H1 (cell line): ENCODE data around the gene WBP11. TPM values are rescaled to one million over a fixed set of nuclear protein-coding genes. Genes with fewer than 3 reads are reported as not detected.

ENCODE experiments used
- CHD1 ChIP-seq: IDR thresholded peaks from 2 replicates; pipeline ENCODE4 v1.6.1; 2012; ENCODE audit warnings: low read depth, low read length, improper control_type of control experiment
- CHD2 ChIP-seq: IDR thresholded peaks from 2 replicates; pipeline ENCODE4 v1.6.1; 2012; ENCODE audit warnings: low read length, improper control_type of control experiment
- CTBP2 ChIP-seq: IDR thresholded peaks from 2 replicates; pipeline ENCODE4 v1.7.0; 2011; ENCODE audit warnings: borderline replicate concordance, mild to moderate bottlenecking, moderate library complexity, mixed read lengths, low read length; ENCODE audit not compliant: insufficient read depth, insufficient read length
- EP300 ChIP-seq, 2 experiments: IDR thresholded peaks; 1 replicate in 1 of 2; 2 replicates in 1 of 2; pipeline ENCODE4 v1.6.1; 2011 to 2012; ENCODE audit warnings: low read depth in 2 of 2, low read length in 2 of 2, mild to moderate bottlenecking in 2 of 2, borderline replicate concordance in 1 of 2, inconsistent platforms in 1 of 2, moderate library complexity in 1 of 2
- EZH2 ChIP-seq: fragments of 200-600 bp; sonication (generic); IDR thresholded peaks from 2 replicates; pipeline ENCODE4 v1.7.1; 2012; ENCODE audit warnings: low read depth, mild to moderate bottlenecking, moderate library complexity, low read length, inconsistent platforms; ENCODE audit not compliant: severe bottlenecking
- FOSL1 ChIP-seq: IDR thresholded peaks from 2 replicates; pipeline ENCODE4 v1.6.1; 2011; ENCODE audit warnings: mild to moderate bottlenecking, low read depth, low read length, moderate library complexity; ENCODE audit not compliant: insufficient read depth
- JUND ChIP-seq: IDR thresholded peaks from 2 replicates; pipeline ENCODE4 v1.6.1; 2011; ENCODE audit warnings: mild to moderate bottlenecking, improper control_type of control experiment, low read length
- POU5F1 ChIP-seq: IDR thresholded peaks from 2 replicates; pipeline ENCODE4 v1.6.1; 2011; ENCODE audit warnings: low read depth, mild to moderate bottlenecking, low read length, moderate library complexity
- RAD21 ChIP-seq, 2 experiments: IDR thresholded peaks in 1 of 2; conservative IDR thresholded peaks in 1 of 2; 2 replicates each; pipeline ENCODE4 v1.6.1; 2011; ENCODE audit warnings: low read depth in 2 of 2, low read length in 2 of 2, improper control_type of control experiment in 1 of 2, inconsistent platforms in 1 of 2, mild to moderate bottlenecking in 1 of 2, moderate library complexity in 1 of 2
- SUZ12 ChIP-seq: fragments of 200-600 bp; sonication (generic); IDR thresholded peaks from 2 replicates; pipeline ENCODE4 v1.6.1; 2012; ENCODE audit warnings: mild to moderate bottlenecking, inconsistent platforms, low read length, moderate library complexity, mixed read lengths
- TAF7 ChIP-seq: optimal IDR thresholded peaks from 2 replicates; pipeline ENCODE3; 2011; ENCODE audit warnings: low read depth, mild to moderate bottlenecking, inconsistent platforms, low read length, moderate library complexity, borderline replicate concordance
- TBP ChIP-seq: IDR thresholded peaks from 2 replicates; pipeline ENCODE4 v1.6.1; 2011; ENCODE audit warnings: low read depth, low read length, improper control_type of control experiment
- TEAD4 ChIP-seq: IDR thresholded peaks from 2 replicates; pipeline ENCODE4 v1.6.1; 2012; ENCODE audit warnings: low read depth, low read length, inconsistent platforms, mixed read lengths
- polyA plus RNA-seq, 7 experiments: library from polyadenylated mRNA; depleted of rRNA in 3 of 7; stranded (reverse) in 5 of 7; unstranded in 2 of 7; fragments of >200 nt in 5 of 7; fragments of 200-250 nt in 2 of 7; gene quantifications; 1 replicate in 5 of 7; 2 replicates in 1 of 7; 4 replicates in 1 of 7; pipeline versions ENCODE4 v1.2.1 to v1.2.3, GENCODE V29; 2011 to 2013; ENCODE audit warnings: missing spikeins in 2 of 7, mixed read lengths in 2 of 7
- total RNA-seq: library from RNA; stranded (reverse); fragmentation: NEBNext Ultra II Directional; extraction: Animal tissue kit (Norgen Biotek cat#: 25700); gene quantifications from 2 replicates; pipeline ENCODE4 v1.2.1, GENCODE V29; 2021
- TF ChIP-seq, protein P1 (sequence below): IDR thresholded peaks from 2 replicates; pipeline ENCODE4 v1.6.1; 2011; ENCODE audit warnings: low read length, improper control_type of control experiment
- TF ChIP-seq, protein P2 (sequence below): IDR thresholded peaks from 2 replicates; pipeline ENCODE4 v1.6.1; 2012; ENCODE audit warnings: inconsistent platforms

WBP11 gene
- total and polyA plus RNA-seq, 2 of the 8 experiments (the other 6 are each of a cell fraction or from before 2014, with no cell fraction given): 22.1 to 134 TPM

DNA sequence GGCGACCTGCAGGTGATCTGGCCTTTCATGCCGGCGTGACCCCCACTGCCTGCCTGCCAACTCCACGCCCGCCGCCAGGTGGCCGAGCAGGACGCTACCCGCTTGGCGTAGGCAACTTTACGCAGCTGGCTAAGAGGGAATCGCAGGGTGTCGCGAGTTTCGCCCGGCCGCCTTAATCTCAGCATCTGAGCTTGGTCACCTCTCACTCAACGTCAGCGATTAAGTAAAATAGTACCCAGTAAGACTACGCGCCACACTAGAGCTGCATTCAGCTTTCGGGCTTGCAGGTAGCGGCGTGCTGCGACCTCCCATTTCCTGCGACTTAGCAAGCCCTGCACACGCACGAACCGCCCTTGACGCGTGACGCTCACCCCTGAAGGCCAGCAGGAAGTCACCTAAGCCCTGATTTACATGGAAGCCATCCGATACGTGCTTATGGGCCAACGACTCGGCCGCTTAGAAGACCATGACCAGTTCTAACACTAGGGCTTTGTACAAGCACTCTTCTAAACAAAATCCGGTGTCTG, 33.2 kb downstream of the WBP11 start (continued):
- TF ChIP-seq TEAD4 (no peak), FOSL1 (no peak), EP300 (IDR thresholded peaks at IDR 0.05; ENCODE audit: borderline replicate concordance in 1 of 2, low read depth in 2 of 2, low read length in 2 of 2) (no peak), TBP (peak; percentile 24), SUZ12 (no peak), CTBP2 (peak; percentile 55), RAD21 (IDR thresholded peaks at IDR 0.05 in 1 of 2, conservative IDR thresholded peaks at IDR 0.05 in 1 of 2; ENCODE audit: low read depth in 2 of 2, low read length in 2 of 2) (peak; percentile 33 to 37; a peak in 2 of 4 replicates), EZH2 (no peak), JUND (no peak), TAF7 (peak; percentile 20), CHD1 (no peak; the same call in none of the 2 replicates), CHD2 (peak; percentile 81), POU5F1 (no peak)
- TF ChIP-seq, protein P1, sequence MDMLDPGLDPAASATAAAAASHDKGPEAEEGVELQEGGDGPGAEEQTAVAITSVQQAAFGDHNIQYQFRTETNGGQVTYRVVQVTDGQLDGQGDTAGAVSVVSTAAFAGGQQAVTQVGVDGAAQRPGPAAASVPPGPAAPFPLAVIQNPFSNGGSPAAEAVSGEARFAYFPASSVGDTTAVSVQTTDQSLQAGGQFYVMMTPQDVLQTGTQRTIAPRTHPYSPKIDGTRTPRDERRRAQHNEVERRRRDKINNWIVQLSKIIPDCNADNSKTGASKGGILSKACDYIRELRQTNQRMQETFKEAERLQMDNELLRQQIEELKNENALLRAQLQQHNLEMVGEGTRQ: no peak
- TF ChIP-seq, protein P2, sequence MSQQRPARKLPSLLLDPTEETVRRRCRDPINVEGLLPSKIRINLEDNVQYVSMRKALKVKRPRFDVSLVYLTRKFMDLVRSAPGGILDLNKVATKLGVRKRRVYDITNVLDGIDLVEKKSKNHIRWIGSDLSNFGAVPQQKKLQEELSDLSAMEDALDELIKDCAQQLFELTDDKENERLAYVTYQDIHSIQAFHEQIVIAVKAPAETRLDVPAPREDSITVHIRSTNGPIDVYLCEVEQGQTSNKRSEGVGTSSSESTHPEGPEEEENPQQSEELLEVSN: peak; percentile 14
